Measurements from ENCODE around the gene GRM3.

The GRM3 gene

DNA sequence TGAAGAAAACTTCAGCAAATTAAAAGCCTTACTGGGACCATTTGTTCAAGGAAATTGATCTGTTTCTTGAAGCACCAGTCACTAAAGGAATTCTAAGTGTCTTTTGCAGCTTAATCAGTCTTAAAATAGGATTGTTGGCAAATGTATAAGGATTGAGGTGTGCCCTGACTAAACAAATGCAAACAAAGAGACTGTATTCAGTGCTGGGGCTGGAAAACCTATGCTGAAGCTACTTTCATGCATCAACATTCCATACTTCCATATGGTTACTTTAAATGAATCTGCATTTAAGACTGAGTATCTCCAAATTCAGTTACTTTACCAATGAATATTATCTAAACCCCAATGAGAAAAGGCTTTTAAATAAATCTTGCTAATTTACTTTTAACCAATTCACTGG lies 232.4 kb downstream of the GRM3 start:
- TF ChIP-seq, protein P1, sequence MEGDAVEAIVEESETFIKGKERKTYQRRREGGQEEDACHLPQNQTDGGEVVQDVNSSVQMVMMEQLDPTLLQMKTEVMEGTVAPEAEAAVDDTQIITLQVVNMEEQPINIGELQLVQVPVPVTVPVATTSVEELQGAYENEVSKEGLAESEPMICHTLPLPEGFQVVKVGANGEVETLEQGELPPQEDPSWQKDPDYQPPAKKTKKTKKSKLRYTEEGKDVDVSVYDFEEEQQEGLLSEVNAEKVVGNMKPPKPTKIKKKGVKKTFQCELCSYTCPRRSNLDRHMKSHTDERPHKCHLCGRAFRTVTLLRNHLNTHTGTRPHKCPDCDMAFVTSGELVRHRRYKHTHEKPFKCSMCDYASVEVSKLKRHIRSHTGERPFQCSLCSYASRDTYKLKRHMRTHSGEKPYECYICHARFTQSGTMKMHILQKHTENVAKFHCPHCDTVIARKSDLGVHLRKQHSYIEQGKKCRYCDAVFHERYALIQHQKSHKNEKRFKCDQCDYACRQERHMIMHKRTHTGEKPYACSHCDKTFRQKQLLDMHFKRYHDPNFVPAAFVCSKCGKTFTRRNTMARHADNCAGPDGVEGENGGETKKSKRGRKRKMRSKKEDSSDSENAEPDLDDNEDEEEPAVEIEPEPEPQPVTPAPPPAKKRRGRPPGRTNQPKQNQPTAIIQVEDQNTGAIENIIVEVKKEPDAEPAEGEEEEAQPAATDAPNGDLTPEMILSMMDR (IDR thresholded peaks at IDR 0.05; ENCODE audit: insufficient read depth, low read depth, low read length, missing control alignments), result no peak
- no peak for DNase-seq (ENCODE audit: low read depth)
- no peak overlapping the region for H3K4me3 ChIP-seq (ENCODE audit: low read length)

DNA sequence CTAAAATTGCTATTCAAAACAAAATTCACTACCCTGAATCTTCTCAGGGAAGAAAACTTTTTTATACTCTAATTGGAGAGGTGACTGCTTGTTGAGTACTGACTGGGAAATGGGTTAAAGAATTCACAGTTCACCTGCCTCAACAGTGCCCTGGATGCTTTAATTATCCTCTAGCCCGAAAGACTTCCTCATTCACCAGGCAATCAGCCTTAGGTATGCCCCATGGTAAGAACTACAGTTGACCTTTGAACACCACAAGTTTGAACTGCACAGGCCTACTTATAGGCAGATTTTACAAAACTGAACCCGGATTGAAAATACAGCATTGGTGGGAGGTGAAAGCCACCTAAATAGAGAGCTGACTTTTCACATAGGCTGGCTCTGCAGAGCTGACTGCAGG lies 240.4 kb downstream of the GRM3 start:
- no peak for DNase-seq (ENCODE audit: low read depth)
- TF ChIP-seq, protein P1 (IDR thresholded peaks at IDR 0.05; ENCODE audit: insufficient read depth, low read depth, low read length, missing control alignments), result no peak
- H3K4me3 ChIP-seq (ENCODE audit: low read length), result no peak overlapping the region

DNA sequence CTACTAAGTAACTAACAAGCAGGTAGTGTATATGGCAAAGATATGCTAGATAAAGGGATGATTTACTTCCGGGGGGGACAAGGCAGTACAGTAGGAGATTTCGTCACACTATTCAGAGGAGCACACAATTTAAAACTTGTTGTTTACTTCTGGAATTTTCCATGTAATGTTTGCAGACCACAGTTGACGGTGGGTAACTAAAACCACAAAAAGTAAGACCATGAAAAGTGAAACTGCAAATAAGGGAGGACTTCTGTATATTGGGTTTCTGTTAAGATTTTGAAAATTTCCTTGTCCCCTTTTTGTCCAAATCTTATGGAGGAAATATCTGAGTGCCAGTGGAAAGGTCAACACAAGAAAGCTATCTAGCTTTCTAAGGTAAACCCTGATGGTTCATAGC lies 245.8 kb downstream of the GRM3 start:
- TF ChIP-seq, protein P1 (IDR thresholded peaks at IDR 0.05; ENCODE audit: insufficient read depth, low read depth, low read length, missing control alignments), result no peak
- DNase-seq (ENCODE audit: low read depth), result no peak
- no peak overlapping the region for H3K4me3 ChIP-seq (ENCODE audit: low read length)

DNA sequence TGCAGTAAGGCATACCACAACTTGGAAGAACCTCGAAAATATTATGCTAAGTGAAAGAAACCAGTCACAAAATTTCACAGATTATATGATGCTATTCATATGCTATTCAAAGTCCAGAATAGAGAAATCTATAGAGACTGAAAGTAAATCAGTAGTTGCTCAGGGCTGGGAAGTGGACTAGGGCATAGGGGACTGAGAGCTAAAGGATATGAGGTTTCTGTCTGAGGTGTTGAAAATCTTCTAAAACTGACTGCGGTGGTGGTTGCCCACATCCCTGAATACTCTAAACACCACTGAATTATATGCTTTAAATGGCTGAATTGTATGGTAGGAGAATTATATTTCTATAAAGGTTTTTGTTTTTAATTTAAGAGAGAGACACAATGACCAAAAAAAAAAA lies 254.5 kb downstream of the GRM3 start:
- DNase-seq (ENCODE audit: low read depth), result no peak
- TF ChIP-seq, protein P1 (IDR thresholded peaks at IDR 0.05; ENCODE audit: insufficient read depth, low read depth, low read length, missing control alignments), result no peak
- no peak overlapping the region for H3K4me3 ChIP-seq (ENCODE audit: low read length)

DNA sequence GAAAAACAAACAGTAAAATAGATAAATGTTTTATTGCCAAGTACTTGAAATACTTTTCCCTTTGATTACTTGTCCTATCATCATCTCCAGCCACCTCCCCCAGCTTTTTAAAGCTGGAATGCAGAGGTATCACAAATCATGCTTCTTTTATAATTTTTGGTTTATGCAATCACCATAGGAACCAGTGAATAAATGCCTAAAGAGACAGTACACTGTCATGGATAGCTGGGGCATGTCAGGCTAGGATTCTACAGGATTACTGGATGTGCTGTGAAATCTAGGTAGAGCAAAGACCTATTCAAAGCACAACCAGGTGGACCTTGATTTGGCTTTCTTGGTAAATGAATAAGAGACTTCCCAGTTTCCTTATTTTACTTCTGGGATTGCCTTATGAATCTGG lies 257.2 kb downstream of the GRM3 start:
- DNase-seq (ENCODE audit: low read depth), result no peak
- TF ChIP-seq, protein P1 (IDR thresholded peaks at IDR 0.05; ENCODE audit: insufficient read depth, low read depth, low read length, missing control alignments), result no peak
- no peak overlapping the region for H3K4me3 ChIP-seq (ENCODE audit: low read length)

DNA sequence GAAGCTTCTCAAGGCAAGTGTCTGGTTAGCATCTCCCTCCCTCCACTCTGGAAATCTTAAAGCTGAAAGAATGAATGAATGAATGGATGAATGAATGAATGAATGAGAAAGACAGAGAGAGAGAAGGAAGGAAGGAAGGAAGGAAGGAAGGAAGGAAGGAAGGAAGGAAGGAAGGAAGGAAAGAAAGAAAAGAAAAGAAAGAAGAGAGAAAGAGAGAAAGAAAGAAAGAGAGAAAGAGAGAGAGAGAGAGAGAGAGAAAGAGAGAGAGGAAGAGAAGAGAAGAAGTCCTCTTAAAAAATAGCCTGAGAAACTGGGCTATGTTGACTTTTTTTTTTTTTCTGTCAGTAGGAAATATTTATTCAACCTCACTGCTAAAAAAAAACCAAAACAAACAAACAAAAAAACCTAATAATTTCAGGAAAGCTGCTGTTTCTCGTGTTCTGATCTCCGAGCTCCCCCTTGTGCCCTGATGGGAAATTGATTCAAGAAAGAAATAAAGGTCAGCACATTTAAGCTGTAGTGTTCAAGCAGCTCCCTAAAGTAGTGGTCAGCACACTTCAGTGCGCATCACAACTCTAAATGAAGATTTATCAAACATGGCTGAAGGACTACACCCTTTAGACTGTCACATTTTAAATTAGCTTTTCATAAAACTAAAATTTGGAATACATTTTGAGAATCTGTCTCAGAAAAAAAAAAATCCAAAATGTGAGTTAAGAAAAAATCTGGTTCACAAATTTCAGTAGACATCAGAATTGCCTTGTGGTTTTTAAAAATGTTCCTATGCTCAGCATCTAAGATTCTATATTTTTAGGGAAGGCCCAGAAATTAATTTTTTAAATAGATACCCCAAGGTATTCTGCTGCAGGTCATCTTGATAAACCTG lies 261.5 kb downstream of the GRM3 start:
- DNase-seq (ENCODE audit: low read depth), result peak; percentile 39
- TF ChIP-seq, protein P1 (IDR thresholded peaks at IDR 0.05; ENCODE audit: insufficient read depth, low read depth, low read length, missing control alignments), result peak; percentile 71
- H3K4me3 ChIP-seq (ENCODE audit: low read length), result no peak overlapping the region

DNA sequence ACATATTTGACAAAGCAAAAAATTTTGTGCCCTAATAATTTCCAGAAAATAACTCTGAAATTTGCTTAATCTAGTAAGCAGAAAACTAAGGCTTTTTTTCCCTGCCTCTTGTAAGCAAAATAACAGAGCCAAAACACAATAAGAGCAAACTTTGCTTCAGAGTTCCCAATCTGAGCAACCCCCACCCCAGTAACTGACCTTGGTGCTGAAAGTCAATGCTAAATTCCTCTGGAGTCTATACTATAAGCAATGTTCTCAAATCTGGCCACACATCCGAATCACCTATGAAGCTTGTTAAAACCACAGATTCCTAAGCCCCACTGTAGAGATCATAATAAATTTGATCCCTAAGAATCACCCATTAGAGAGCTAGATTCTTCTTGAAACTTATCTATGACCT lies 265.2 kb downstream of the GRM3 start:
- TF ChIP-seq, protein P1 (IDR thresholded peaks at IDR 0.05; ENCODE audit: insufficient read depth, low read depth, low read length, missing control alignments), result no peak
- H3K4me3 ChIP-seq (ENCODE audit: low read length), result no peak overlapping the region
- DNase-seq (ENCODE audit: low read depth), result peak; percentile 23

Data from epithelial cell of esophagus (primary cell).